HUDEP-2 (cell line): ENCODE measurements around the gene TGFBI.

Source experiments
- DNase-seq, 76 experiments: peaks; one replicate each; lab custom pipeline; 2025; ENCODE audit not compliant: unreplicated experiment in 76 of 76; lab: John Stamatoyannopoulos, UW

TGFBI gene

DNA sequence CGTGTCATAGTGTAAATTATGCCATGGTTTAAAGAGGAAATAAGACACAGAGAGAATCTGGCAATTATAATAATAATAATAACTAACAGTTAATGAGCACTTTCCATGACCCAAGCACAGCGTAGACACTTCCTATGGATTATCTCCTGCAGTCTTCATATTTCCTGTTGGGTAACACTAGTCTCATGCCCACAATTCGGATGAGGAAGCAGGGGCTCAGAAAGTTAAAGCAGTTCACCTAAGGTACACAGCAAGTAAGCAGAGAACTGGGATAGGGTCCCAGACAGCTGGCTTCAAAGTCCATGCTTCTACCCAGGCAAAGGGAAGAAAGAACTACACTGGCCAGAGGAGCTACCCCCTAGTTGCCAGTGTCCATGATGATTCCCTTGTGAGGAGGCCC lies 27.9 kb upstream of the TGFBI start:
- no peak for DNase-seq

DNA sequence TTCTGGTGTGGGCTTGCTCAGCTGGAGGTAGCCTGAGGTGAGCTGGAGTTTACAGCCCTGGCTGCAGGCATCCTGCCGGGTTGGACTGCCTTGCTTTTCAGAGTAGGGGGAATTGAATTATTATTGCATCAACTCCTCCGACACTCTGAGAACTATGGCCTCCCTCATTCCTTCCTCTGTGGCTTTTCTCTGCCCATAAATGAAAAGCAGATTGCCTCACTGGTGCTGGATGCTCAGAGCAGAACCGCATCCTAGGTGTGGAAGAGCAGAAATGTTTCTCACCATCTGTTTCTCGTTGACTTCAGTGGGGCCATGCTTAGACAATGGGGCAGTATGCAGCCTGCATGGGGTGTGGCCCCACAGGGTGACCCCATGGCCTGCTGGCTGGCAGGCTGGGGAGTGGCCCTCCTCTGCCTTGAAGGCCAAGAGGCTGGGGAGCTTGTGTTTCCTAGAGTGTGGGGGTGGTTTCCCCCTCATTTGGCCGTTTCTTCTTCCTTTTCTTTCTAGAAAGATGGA lies 27.3 kb upstream of the TGFBI start:
- DNase-seq, result no peak

DNA sequence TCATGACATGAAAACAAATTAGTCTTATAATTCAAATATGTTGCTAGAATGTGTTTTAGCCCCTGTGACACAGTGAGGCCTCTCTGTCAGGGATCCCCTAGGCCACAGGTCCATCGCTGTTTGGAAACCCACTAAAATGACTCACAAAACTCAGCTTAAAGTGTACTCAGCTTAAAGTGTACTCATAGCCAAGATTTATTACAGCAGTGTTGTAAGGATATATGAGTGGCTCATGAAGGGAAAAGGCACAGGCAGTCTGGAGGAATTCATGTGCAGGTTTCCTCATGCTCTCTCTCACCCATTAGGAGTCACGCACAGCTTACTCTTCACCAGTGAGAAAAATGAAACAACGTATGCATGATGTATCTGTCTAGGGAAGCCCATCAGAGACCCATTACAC lies 24.4 kb upstream of the TGFBI start:
- DNase-seq, result no peak

DNA sequence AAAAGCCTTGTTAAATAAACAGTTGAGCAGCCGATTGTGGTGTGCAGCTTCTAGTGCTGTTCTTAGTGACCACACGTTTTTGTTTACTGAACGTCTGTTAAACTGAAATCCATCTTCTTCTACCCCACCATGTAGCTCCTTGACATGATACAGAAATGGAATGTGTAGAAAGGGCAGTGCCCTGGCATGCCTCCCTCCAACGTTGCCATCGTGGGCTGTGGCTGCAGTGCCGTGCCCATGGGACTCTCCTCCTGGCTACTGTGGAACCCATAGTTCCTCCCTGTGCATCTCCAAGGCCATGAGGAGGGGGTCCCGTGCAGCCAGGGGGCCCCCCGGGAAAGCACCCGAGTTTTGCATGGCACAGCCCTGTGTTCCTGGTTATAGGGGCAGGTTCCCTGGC lies 23.3 kb upstream of the TGFBI start:
- DNase-seq, result no peak

DNA sequence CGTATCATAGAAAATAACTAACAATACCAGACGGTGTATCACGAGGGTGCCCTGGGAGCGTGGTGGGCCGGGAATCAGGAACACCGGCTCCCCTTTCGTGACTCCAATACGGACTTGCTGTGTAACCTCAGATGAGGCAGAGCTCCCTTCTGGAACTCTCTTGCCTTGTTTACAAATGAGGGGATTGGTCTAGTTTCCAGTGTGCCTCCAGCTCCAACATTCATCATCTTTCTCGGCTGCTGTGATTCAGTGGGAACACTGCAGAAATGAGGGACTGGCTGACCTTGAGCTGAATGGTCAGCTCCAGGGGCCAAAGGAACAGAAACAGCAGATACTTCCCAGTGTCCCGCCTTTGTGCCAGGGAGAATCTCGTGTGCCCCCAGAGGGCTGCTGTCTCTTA lies 22.6 kb upstream of the TGFBI start:
- DNase-seq, result no peak

DNA sequence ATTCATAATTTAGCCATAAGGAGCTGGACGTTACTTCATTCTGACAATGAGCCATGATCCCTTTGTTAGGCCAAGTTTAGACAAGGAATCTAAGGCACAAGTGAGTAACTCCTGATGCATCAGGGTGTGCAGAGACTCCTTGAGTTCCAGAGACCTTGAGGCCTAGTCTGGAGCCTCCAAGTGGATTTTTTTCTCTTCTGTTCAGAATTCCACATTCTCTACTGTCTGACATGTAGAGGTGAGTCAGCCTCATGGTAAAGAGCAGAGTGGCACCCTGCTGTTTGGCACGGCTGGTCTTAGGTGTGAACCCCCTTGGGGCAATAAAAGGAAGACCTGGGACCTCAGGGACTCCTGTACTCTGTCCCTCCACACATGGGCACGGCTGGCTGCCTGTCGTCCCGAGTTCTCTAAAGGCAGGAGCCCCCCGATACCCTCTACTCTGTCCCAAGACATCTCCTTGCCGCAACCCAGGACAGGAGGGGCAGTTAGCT lies 22.0 kb upstream of the TGFBI start:
- DNase-seq, result no peak

DNA sequence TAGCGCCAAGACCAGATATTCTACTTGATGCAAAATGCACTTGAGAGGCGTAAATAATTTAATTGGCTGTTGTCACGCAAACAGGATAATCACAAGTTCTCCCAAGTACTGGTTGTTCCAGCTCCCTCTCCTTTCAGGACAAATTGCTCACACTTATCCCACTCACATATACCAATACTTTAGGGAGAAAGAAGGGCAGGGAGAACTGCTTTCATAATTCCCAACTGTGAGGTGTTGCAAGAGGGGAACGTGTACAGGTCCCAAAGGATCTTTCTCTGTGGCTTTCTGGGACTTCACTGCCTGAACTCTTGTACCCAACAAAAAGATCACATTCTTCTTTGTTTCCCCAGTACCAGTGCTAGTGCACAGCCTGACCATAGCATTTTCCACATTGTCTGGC lies 21.5 kb upstream of the TGFBI start:
- no peak for DNase-seq

DNA sequence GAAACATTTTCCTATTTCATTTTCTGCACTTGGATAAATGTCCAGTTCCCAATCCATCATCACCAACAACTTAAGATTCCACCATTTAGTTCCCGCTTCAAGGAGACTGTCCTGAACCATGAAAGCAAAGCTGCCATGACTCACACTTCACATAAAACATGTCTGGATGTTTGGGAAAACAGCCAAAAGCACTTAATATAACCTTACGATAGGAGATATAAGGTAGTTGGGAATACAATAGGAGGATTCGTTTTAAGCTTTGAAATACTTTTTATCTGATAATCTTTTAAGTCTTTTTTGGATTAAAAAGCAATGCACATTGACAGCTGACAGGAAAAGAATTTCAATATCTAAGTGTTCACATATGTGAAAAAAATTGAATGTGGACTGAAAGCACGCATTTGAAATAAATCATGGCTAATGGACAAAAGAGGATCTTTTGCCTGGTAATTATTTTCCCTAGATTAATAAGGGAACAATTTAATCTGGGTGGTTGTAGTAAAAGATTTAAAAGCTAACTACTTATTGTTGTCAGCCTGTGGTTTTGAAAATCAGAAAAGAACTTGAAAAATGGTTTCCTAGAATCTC lies 17.3 kb upstream of the TGFBI start:
- DNase-seq, result no peak

DNA sequence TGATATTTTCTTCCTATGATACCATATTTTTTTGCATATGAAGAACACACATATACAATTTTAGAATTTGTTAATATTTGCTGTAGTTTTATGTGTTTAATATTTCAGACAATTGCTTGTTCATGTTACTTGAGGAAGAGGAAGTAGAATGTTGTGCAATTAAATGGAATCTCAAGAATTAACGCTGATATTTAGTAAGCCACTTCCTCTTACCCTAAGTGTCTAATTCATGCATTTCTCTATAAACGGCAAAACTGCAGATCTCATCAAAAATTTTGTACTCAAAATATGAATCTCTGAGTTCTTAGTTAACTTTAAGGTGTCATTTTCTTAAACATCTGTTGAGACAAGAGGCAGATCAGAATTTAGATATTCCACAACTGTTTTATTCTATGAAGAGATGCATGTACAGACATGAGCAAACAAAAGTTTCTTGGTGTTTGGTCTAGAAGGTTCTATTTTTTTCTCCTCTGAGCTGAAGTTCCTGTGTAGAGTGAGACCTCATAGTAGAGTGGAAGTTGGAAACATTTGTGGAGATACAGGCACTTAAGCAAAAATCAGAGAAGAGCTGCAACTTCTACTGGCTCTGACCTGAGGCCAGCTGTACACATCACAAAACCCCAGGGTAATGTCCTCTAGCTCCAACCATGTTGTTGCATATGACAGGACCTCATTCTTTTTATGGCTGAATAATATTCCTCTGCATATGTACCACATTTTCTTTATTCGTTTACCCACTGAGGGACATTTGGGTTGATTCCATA lies 16.6 kb upstream of the TGFBI start:
- DNase-seq, result no peak

DNA sequence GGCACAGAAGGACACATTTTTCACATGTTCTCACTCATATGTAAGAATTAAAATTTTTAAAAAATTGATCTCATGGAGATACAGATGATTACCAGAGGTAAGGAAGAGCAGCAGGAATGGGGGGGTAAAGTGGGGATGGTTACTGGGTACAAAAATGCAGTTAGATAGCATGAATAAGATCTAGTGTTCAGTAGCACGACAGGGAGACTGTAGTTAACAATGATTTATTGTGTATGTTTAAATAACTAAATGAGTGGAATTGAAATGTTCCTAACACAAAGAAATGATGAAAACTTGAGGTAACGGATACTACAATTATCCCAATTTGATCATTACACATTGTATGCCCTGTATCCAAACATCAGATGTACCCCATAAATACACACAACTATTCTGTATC lies 15.2 kb upstream of the TGFBI start:
- no peak for DNase-seq

DNA sequence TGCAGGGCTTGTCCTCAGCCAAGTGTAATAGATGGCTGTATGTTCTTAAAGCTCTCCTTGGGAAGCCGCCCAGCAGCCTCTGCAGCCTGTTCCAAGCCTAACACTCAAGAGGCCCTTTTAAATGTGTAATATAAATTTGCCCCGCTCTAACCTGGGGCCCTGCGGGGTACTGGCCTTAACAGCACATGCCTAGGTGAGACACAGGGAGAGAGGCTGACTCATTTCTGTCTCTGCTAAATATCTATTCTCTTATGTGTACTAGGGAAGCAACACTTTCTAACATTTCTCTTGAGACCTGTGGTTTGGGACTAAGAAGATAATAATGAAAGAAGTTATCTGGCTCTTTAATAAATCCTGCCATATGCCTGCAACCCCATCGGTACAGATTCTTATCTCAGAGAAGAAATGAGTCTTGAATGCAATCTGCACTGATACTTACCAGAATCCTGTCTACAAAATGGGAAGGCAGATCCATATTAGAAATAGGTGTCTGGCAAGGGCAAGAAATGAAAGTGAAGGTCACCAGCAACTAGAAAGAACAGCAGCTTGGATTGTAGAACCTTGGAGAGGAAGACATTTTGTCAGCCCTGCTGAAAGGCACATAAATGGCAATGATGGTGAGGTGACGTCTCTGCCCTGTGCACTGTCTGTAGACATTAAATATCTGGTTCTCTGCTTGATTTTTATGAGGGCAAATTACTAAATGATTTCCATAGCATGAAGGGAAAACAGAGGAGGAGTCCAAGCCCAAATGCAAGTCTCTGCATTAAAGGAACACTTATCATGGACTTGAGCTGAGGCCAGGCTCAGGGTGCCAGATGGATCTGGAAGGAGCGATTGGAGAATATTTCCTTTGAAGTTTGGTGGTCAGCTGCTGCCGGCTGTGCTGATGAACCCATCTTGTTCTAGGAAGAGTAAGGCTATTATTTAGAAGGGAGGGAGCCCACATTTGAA lies 14.5 kb upstream of the TGFBI start:
- no peak for DNase-seq

DNA sequence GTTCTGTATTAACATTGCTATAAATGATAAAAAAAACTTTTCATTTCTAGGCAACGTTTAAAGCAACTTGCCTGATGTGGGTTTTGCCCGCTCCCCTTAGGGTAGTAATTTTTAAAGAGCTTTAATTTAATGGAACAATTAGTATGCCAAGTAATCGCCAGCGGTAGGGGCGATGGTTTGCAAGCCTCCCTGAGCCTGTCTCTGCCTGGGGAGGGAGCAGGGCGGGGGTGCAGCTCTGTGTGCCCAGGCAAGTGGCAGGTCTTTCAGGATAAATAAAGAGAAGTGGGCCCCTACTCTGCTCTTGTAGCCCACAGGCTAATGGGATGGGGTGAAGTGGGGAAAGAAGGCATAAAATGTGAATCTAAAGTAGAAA lies 13.8 kb upstream of the TGFBI start:
- DNase-seq, result no peak

DNA sequence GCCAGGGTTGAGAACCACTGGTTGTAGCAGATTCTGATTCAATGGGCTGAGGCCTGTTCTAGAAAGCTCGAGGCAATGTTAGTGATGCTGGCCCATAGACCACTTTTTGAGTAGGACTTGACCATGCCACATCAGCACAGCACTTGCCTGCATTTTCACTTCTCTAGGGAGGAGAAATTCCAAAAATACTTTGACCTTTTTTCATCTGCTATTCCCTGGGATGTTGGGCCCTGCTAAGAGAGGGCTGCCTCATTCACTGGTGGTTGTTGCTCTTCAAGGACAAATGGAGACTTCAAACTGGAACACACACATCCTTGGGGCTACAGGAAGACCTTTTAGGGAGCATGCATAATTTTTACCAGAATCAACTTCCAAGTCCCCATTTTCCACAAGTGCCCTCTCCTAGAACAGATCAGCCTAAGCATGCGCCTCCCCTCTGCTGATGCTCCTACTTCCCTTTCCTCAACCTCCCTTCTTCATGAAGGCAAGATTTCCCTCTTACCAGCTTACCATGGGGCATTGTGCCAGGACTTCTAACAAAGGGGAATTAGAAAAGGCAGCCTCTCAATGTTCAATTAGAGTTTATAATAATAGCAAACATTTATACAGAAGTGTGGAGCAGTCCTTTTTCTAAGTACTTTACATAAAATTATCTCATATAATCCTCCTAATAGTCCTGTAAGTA lies 12.7 kb upstream of the TGFBI start:
- no peak for DNase-seq

DNA sequence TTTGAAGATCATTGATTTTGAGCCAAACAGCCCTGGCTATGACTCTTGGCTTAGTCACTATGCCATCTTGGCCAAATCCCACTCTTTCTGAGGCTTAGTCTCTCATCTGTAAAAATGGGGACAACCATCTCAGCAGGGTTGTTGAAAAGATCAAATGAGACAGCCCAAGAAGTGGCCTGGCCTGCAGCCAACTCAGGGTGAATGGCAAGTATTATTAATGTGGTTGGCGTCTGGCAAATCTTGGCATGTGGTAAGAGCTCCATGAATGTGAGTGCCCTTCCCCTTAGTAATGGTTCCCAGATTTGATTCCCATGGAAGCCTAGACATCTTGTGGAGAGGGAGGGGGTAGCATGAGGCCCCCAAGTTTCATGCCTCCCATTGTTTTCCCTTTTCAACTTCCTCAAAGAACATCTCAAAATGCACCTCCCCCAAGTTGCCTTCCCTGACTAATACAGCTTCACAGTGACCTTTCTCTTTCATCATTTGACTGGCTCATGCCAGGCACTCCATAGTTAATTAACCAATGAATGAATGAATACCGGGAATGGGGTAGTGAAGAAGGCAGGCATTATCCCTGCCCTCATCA lies 11.8 kb upstream of the TGFBI start:
- no peak for DNase-seq

DNA sequence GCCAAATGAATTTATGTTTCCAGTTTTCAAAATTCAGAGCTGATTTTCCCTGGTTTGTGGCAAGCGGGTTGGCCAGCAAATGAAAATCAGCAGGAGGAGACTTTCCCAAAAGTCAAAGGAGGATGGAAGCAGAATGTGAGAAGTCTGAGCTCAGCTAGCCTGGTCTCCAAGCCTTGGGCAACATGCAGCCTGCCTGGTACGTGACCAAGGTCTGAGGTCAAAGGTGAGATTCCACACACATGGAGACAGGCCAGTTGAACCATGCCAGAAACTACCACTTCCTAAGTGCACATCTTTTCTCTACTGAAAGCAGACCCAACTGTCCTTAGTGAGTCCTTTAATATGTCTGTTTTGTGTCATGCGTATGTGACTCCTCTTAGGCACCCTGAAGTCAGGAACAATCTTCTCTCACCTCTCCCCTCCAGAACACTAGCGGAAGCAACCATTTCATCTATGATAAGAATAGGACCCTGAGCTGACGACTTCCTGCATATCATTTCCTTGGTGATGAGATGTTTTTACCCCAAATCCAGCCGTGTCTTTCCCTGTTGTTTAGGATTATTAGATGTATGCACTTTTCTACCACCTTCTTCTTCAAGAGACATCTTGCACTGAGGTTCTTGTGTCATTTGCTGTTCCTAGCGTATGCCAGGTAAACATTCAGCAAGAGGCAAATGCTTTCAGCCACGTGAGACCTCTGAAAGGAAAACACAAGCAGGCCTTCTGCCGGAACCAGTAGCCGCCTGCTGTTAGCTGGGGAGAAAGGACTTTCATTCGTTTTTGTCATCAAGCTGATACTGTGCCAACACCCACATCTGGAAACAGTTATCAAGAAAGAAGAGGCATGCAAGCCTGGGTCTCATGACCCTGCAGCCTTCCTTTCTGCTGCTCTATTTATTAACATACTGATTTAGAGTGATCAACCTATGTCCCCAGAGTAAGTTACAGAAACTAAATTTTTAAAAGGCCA lies 9.7 kb upstream of the TGFBI start:
- DNase-seq, result peak in 2 of 76 experiments; percentile 12

DNA sequence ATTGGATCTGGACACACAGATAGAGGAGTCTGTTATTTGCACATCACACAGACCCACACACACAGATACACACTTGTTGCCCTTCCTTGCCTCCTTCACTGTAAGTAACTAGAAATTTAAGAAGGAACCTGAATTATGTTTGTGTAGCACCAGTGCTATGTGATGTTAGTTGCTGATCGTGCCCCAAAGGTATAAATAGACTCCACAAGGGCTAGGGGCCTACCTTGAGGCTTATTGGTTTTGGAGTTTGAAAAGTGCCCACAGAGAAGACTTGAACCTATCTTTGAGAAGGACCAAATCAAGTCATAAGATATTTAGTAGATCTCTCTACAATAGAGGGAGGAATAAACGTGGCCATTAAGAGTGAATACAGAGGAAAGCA lies 8.8 kb upstream of the TGFBI start:
- DNase-seq, result no peak

DNA sequence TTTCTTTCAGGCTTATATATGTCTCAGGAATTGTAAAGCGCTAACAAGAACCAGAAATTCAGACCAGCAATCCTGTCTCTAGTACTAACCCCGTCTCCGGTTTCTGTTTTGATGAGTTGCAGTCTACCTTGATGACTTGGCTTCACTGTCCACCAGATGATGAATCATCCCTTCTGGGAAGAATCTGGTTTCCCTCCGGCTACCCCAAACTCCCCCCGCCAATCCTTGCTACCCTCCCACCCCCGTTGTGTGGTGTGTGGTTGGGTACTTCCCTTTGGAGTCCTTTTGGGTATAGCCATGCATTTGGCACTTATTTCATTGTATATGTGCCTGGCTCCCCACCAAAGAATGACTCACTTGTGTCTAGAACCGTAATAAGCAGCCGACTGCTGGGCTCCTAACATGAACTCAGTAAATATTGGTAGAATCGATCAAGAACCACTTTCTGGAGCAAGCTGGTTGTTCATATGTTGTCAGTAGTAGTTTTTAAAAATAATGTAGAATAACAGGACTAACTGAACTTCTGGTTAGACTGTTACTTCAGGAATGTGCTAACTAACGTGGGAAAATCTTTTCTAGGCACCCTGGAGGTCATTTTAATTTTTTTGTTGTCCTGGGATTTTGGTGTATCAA lies 8.3 kb upstream of the TGFBI start:
- no peak for DNase-seq

DNA sequence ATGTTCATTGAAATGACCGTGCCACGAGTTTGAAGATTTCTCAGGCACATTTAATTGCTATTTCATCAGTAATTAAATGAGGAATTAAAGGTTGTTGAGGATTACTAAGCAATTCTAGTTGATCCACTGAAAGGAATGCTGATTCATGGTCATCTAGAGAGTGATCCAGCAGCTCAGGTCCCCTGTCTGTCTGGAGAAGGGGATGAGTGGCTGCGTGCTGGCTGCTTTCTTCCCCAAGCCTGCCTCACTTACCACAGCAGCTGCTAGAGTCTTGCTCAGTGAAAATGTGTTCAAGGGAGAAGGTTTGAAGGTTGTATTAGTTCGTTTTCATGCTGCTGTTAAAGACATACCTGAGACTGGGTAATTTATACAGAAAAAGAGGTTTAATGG lies 7.8 kb upstream of the TGFBI start:
- no peak for DNase-seq

DNA sequence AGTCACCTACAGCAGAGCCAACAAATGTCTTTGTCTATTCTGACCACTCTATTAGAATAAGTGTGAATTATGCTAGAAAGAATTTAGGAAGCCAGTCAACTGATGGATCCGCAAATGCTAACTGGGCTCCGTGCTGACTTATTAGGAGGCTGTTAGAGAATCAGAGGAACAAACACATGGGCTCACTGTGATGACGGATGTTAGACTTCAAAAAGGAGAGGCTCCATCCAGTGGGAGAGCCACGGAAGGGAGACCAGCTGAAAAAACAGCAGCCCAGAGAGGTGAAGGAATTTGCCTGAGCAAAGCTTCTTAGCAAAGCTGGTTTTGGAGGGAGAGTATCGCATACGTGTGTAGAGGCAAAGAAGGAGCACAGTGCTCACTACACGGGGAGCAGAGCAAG lies 5.8 kb upstream of the TGFBI start:
- DNase-seq, result no peak
